Measurements from ENCODE around the gene CD48. TPM values are rescaled to one million over a fixed set of nuclear protein-coding genes. Genes with fewer than 3 reads are reported as not detected.

CD48 gene
- polyA plus RNA-seq, 1 donor (not counting 4 experiments of a cell fraction or from before 2014, with no cell fraction given): 0.07 TPM

- peaks cover 11% of the 10 kb centered on the region for H3K27me3 ChIP-seq (ENCODE audit: control insufficient read depth, extremely low read depth, insufficient read depth, low read length)
- H3K36me3 ChIP-seq (ENCODE audit: control insufficient read depth in 2 of 2, extremely low read depth in 1 of 2, insufficient read depth in 2 of 2, low read length in 2 of 2): no peaks in the 10 kb centered on the region
- H3K79me2 ChIP-seq (ENCODE audit: control insufficient read depth, insufficient read depth, low read length): no peaks in the 10 kb centered on the region
- TF ChIP-seq EZH2 (IDR thresholded peaks at IDR 0.05; ENCODE audit: low read length): no peak
- TF ChIP-seq, protein P1, sequence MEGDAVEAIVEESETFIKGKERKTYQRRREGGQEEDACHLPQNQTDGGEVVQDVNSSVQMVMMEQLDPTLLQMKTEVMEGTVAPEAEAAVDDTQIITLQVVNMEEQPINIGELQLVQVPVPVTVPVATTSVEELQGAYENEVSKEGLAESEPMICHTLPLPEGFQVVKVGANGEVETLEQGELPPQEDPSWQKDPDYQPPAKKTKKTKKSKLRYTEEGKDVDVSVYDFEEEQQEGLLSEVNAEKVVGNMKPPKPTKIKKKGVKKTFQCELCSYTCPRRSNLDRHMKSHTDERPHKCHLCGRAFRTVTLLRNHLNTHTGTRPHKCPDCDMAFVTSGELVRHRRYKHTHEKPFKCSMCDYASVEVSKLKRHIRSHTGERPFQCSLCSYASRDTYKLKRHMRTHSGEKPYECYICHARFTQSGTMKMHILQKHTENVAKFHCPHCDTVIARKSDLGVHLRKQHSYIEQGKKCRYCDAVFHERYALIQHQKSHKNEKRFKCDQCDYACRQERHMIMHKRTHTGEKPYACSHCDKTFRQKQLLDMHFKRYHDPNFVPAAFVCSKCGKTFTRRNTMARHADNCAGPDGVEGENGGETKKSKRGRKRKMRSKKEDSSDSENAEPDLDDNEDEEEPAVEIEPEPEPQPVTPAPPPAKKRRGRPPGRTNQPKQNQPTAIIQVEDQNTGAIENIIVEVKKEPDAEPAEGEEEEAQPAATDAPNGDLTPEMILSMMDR (optimal IDR thresholded peaks at IDR 0.05 in 1 of 3, IDR thresholded peaks at IDR 0.05 in 1 of 3, conservative IDR thresholded peaks at IDR 0.05 in 1 of 3; ENCODE audit: extremely low read depth in 1 of 3, insufficient read depth in 2 of 3, low read length in 3 of 3): no peak
- no peak overlapping the region for H3K4me2 ChIP-seq (ENCODE audit: control insufficient read depth, extremely low read depth, insufficient read depth, low read depth, low read length)
- dilution Hi-C loops (cut with MboI; ENCODE audit: extremely low pct_ligation_motif_present, low sequenced_read_pairs): no loop called here
- H3K9me1 ChIP-seq (ENCODE audit: control insufficient read depth, extremely low read depth, insufficient read depth, low read length): no peaks in the 10 kb centered on the region
- FAIRE-seq (no peak), DNase-seq (ENCODE audit: low read depth, low spot score) (no peak)
- no peak overlapping the region for H3K9ac ChIP-seq (ENCODE audit: control insufficient read depth, extremely low read depth, insufficient read depth, low read length)
- no peaks in the 10 kb centered on the region for H3K9me3 ChIP-seq (ENCODE audit: control insufficient read depth, low read depth, low read length)
- H4K20me1 ChIP-seq (ENCODE audit: control insufficient read depth, extremely low read depth, insufficient read depth, low read length): no peaks in the 10 kb centered on the region
- no peak overlapping the region for H3K27ac ChIP-seq (ENCODE audit: control insufficient read depth, insufficient read depth, low read length)
- H2AFZ ChIP-seq (ENCODE audit: control insufficient read depth, low read length): no peak overlapping the region
- H3K4me1 ChIP-seq (ENCODE audit: control insufficient read depth, extremely low read depth, insufficient read depth, low read length): no peaks in the 10 kb centered on the region
- no peak overlapping the region for H3K4me3 ChIP-seq (ENCODE audit: control insufficient read depth in 2 of 3, extremely low read depth in 1 of 3, insufficient read depth in 2 of 3, low read depth in 1 of 3, low read length in 3 of 3)
These were observed 60.1 kb downstream of the CD48 start for GRCh38 chr1:160651433-160652064.

GRCh38 chr1:160647329-160647720, 64.3 kb downstream of the CD48 start:
- Histone ChIP-seq H3K4me3 (ENCODE audit: control insufficient read depth in 2 of 3, extremely low read depth in 1 of 3, insufficient read depth in 2 of 3, low read depth in 1 of 3, low read length in 3 of 3) (no peak overlapping the region), H3K27me3 (ENCODE audit: control insufficient read depth, extremely low read depth, insufficient read depth, low read length) (no peaks in the 10 kb centered on the region), H3K79me2 (ENCODE audit: control insufficient read depth, insufficient read depth, low read length) (no peaks in the 10 kb centered on the region), H3K9me1 (ENCODE audit: control insufficient read depth, extremely low read depth, insufficient read depth, low read length) (no peaks in the 10 kb centered on the region), H2AFZ (ENCODE audit: control insufficient read depth, low read length) (no peak overlapping the region), H4K20me1 (ENCODE audit: control insufficient read depth, extremely low read depth, insufficient read depth, low read length) (no peaks in the 10 kb centered on the region), H3K27ac (ENCODE audit: control insufficient read depth, insufficient read depth, low read length) (no peak overlapping the region), H3K9me3 (ENCODE audit: control insufficient read depth, low read depth, low read length) (no peaks in the 10 kb centered on the region), H3K4me2 (ENCODE audit: control insufficient read depth, extremely low read depth, insufficient read depth, low read depth, low read length) (no peak overlapping the region), H3K36me3 (ENCODE audit: control insufficient read depth in 2 of 2, extremely low read depth in 1 of 2, insufficient read depth in 2 of 2, low read length in 2 of 2) (no peaks in the 10 kb centered on the region), H3K9ac (ENCODE audit: control insufficient read depth, extremely low read depth, insufficient read depth, low read length) (no peak overlapping the region), H3K4me1 (ENCODE audit: control insufficient read depth, extremely low read depth, insufficient read depth, low read length) (no peaks in the 10 kb centered on the region)
- FAIRE-seq: no peak
- dilution Hi-C loops (cut with MboI; ENCODE audit: extremely low pct_ligation_motif_present, low sequenced_read_pairs): no loop called here
- DNase-seq (ENCODE audit: low read depth, low spot score): no peak
- TF ChIP-seq, protein P1 (optimal IDR thresholded peaks at IDR 0.05 in 1 of 3, IDR thresholded peaks at IDR 0.05 in 1 of 3, conservative IDR thresholded peaks at IDR 0.05 in 1 of 3; ENCODE audit: extremely low read depth in 1 of 3, insufficient read depth in 2 of 3, low read length in 3 of 3): no peak
- TF ChIP-seq EZH2 (IDR thresholded peaks at IDR 0.05; ENCODE audit: low read length): no peak

All from keratinocyte (primary cell).